GM12878 (cell line): ENCODE data around the gene ARHGAP26. TPM values are rescaled to one million over a fixed set of nuclear protein-coding genes. Genes with fewer than 3 reads are reported as not detected.
A peak's percentile ranks its signal among the peaks of the same experiment; 100 is the strongest.

Experiments
- ATAC-seq: fragments of 200-7000 bp; cut with Tn5 transposase; 3 replicates; pipeline ENCODE4 v1.9.1; 2020; ENCODE audit warnings: mild to moderate bottlenecking, moderate library complexity
- BruUV-seq: library from RNA; stranded (reverse); fragments of 400-500 nt; replicated peaks from 2 replicates; lab custom pipeline; 2021; lab: Mats Ljungman, UMichigan
- CTCF ChIA-PET: fragments of 300-600 bp; sonication (Branson Sonifier 250); formaldehyde crosslinking; extraction: SDS; loops from one replicate; lab custom pipeline; 2021; ENCODE audit warnings: inconsistent platforms; lab: Yijun Ruan, JAX
- POLR2A ChIA-PET: fragments of 350-600 bp; formaldehyde crosslinking; extraction: SDS; loops from one replicate; lab custom pipeline; 2021; ENCODE audit warnings: inconsistent platforms; lab: Charles Lee
- RAD21 ChIA-PET: fragments of 300-600 bp; sonication (Branson Sonifier 250); formaldehyde crosslinking; loops from one replicate; lab custom pipeline; 2023; ENCODE audit warnings: antibody characterized with exemption; ENCODE audit not compliant: unreplicated experiment; lab: Charles Lee
- SMC1A ChIA-PET: fragments of 300-600 bp; sonication (Branson Sonifier 250); formaldehyde crosslinking; loops from one replicate; lab custom pipeline; 2023; ENCODE audit not compliant: unreplicated experiment, uncharacterized antibody; lab: Charles Lee
- DNase-seq: peaks from one replicate; pipeline ENCODE4 v3.0.0-alpha.2; 2011; ENCODE audit warnings: low read depth, low spot score
- FAIRE-seq: peaks from 3 replicates; lab custom pipeline; 2011; peaks lifted over from hg19 to GRCh38; lab: Jason Lieb, UNC
- H2AFZ ChIP-seq: 2 replicates; pipeline ENCODE4 v1.6.0; 2011; ENCODE audit warnings: low read depth, low read length, control low read depth; ENCODE audit not compliant: control insufficient read depth
- H3K27ac ChIP-seq: 2 replicates; pipeline ENCODE4 v1.5.1; 2011; ENCODE audit warnings: control low read depth; ENCODE audit not compliant: control insufficient read depth, insufficient read depth
- H3K27me3 ChIP-seq, 2 experiments: replicated peaks in 1 of 2; 2 replicates each; pipeline versions ENCODE4 v1.6.0 to v1.6.1; 2011; ENCODE audit warnings: low read length in 1 of 2; ENCODE audit not compliant: control insufficient read depth in 2 of 2, insufficient read depth in 2 of 2
- H3K36me3 ChIP-seq, 2 experiments: 2 replicates each; pipeline ENCODE4 v1.5.1; 2011; ENCODE audit warnings: low read length in 1 of 2; ENCODE audit not compliant: control insufficient read depth in 2 of 2, insufficient read depth in 2 of 2
- H3K4me1 ChIP-seq: 2 replicates; pipeline ENCODE4 v1.6.1; 2011; ENCODE audit warnings: mild to moderate bottlenecking, low read length, moderate library complexity, mixed read lengths; ENCODE audit not compliant: control insufficient read depth, insufficient read depth
- H3K4me2 ChIP-seq: 2 replicates; pipeline ENCODE4 v1.6.0; 2011; ENCODE audit warnings: control low read depth; ENCODE audit not compliant: control insufficient read depth, insufficient read depth
- H3K4me3 ChIP-seq: fragments of 200-600 bp; sonication (generic); 2 replicates; pipeline ENCODE4 v1.5.1; 2016
- H3K79me2 ChIP-seq: 2 replicates; pipeline ENCODE4 v1.6.0; 2011; ENCODE audit warnings: low read length; ENCODE audit not compliant: control insufficient read depth, insufficient read depth
- H3K9ac ChIP-seq: 2 replicates; pipeline ENCODE4 v1.8.0; 2011; ENCODE audit warnings: low read length, control low read depth, mixed read lengths; ENCODE audit not compliant: control insufficient read depth, insufficient read depth
- H3K9me3 ChIP-seq: replicated peaks from 3 replicates; pipeline ENCODE4 v1.5.1; 2011; ENCODE audit warnings: mild to moderate bottlenecking, low read length; ENCODE audit not compliant: control insufficient read depth, insufficient read depth
- H4K20me1 ChIP-seq: 2 replicates; pipeline ENCODE4 v1.6.0; 2011; ENCODE audit not compliant: control insufficient read depth, insufficient read depth
- EED ChIP-seq: sonication (generic); IDR thresholded peaks from 2 replicates; pipeline ENCODE4 v1.6.1; 2016; ENCODE audit warnings: antibody characterized with exemption, low read depth
- EP300 ChIP-seq, 2 experiments: fragments of 150-350 bp in 1 of 2; IDR thresholded peaks; 2 replicates each; pipeline ENCODE4 v1.6.1; 2011 to 2012; ENCODE audit warnings: low read depth in 2 of 2, low read length in 2 of 2, borderline replicate concordance in 1 of 2, improper control_type of control experiment in 1 of 2, inconsistent platforms in 1 of 2; ENCODE audit not compliant: control insufficient read depth in 1 of 2
- FOXM1 ChIP-seq: IDR thresholded peaks from 2 replicates; pipeline ENCODE4 v1.6.1; 2012; ENCODE audit warnings: low read depth, mild to moderate bottlenecking, inconsistent platforms, low read length, moderate library complexity
- HDAC6 ChIP-seq: fragments of 200-600 bp; sonication (generic); IDR thresholded peaks from one replicate; pipeline ENCODE4 v1.8.0; 2017; ENCODE audit warnings: antibody characterized with exemption; ENCODE audit not compliant: unreplicated experiment
- MYB ChIP-seq: fragments of 150-350 bp; IDR thresholded peaks from 2 replicates; pipeline ENCODE4 v1.6.1; 2014; ENCODE audit warnings: mild to moderate bottlenecking, low read depth, low read length, borderline replicate concordance
- NFXL1 ChIP-seq: fragments of 450-650 bp; IDR thresholded peaks from 2 replicates; pipeline ENCODE4 v1.6.1; 2017; ENCODE audit warnings: antibody characterized with exemption, mild to moderate bottlenecking, borderline replicate concordance
- POU2F2 ChIP-seq: IDR thresholded peaks from 3 replicates; pipeline ENCODE4 v1.6.1; 2011; ENCODE audit warnings: low read depth, mild to moderate bottlenecking, low read length, borderline replicate concordance
- TARDBP ChIP-seq: IDR thresholded peaks from 2 replicates; pipeline ENCODE4 v1.6.1; 2016; ENCODE audit warnings: borderline replicate concordance
- ZNF384 ChIP-seq: IDR thresholded peaks from 2 replicates; pipeline ENCODE4 v1.6.1; 2012; ENCODE audit warnings: low read depth, mild to moderate bottlenecking, low read length, improper control_type of control experiment, borderline replicate concordance
- in situ Hi-C: fragments of 300-500 bp; cut with MboI; formaldehyde crosslinking; loops from 9 replicates; pipeline ENCODE4 v1.14.3; 2018; ENCODE audit warnings: mixed read lengths
- intact Hi-C: fragments of 100-400 bp; cut with micrococcal nuclease; formaldehyde crosslinking; loops from one replicate; pipeline ENCODE4 v1.14.2; 2022; ENCODE audit not compliant: unreplicated experiment
- polyA plus RNA-seq, 11 experiments: library from polyadenylated mRNA; depleted of rRNA in 4 of 11; unstranded in 6 of 11; stranded (reverse) in 5 of 11; fragments of >200 nt; fragmentation: Nextera tagmentation in 4 of 11; fragmentation: Illumina TruSeq in 1 of 11; extraction: Ambion mirVana in 4 of 11; extraction: Trizol in 1 of 11; gene quantifications; 1 replicate in 1 of 11; 2 replicates in 10 of 11; pipeline versions ENCODE4 v1.2.1 to v1.2.3, GENCODE V29; 2011 to 2016; ENCODE audit warnings: inconsistent platforms in 2 of 11, missing spikeins in 2 of 11, low read depth in 1 of 11
- total RNA-seq, 4 experiments: library from RNA; depleted of rRNA in 3 of 4; stranded (reverse); fragments of >200 nt in 3 of 4; fragmentation: Illumina TruSeq in 1 of 4; extraction: Trizol in 1 of 4; gene quantifications; 2 replicates each; pipeline versions ENCODE4 v1.2.1 to v1.2.3, GENCODE V29; 2013 to 2021
- TF ChIP-seq, protein P1 (sequence below): IDR thresholded peaks from 2 replicates; pipeline ENCODE4 v1.6.1; 2011; ENCODE audit warnings: low read depth, mild to moderate bottlenecking, low read length, moderate library complexity, borderline replicate concordance; ENCODE audit errors: extremely low read depth
- TF ChIP-seq, protein P2 (sequence below): fragments of 450-650 bp; IDR thresholded peaks from 2 replicates; pipeline ENCODE4 v1.6.1; 2018; ENCODE audit warnings: borderline replicate concordance, mild to moderate bottlenecking; ENCODE audit not compliant: partially characterized antibody
- TF ChIP-seq, protein P3 (sequence below): IDR thresholded peaks from 2 replicates; pipeline ENCODE4 v1.6.1; 2011; ENCODE audit warnings: mild to moderate bottlenecking, low read depth, low read length, moderate library complexity; ENCODE audit not compliant: insufficient replicate concordance
- TF ChIP-seq, protein P4 (sequence below): fragments of 450-650 bp; IDR thresholded peaks from 2 replicates; pipeline ENCODE4 v1.6.1; 2016; ENCODE audit warnings: mild to moderate bottlenecking

ARHGAP26 gene
- total and polyA plus RNA-seq, 10 of the 15 experiments (the other 5 are each of a cell fraction or from before 2014, with no cell fraction given): 9.4 to 41.5 (median 19.3) TPM

DNA sequence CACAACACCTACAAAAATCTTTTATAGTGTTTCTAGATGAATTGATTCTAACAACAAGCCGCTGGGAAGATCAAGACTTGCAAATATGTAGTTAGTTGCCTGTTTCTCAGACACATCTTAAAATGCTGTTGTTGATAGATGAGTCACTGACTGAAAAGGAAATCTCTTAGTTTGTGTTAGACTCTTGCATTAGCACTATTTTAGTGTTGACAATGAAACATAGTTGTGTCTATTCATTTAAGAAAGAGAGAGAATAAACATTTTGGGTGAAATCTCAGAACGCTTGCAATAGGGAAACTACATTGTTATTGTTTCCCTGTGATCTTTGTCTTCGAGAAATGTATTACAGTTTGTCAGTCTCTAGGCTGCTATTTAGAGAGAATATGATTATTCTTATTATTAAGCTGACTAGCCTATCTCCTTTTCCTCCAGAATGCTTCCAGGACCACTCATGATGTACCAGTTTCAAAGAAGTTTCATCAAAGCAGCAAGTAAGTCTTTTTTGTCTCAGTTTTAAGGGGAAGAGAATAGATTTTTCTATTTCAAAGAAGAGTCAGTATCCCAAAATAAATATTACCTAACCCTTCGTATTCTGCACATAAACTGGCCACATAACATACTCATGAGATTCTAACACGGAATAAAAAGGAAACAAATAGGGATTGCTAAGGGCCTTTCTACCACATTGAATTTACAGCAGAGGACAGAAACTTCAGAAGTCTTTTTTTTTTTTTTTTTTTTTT, 285.6 kb downstream of the ARHGAP26 start (continued):
- TF ChIP-seq, protein P1, sequence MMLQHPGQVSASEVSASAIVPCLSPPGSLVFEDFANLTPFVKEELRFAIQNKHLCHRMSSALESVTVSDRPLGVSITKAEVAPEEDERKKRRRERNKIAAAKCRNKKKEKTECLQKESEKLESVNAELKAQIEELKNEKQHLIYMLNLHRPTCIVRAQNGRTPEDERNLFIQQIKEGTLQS: no peak
- TF ChIP-seq MYB: no peak
- 0 out of 2 replicates have a peak, but pooled peaks have one; percentile 11 for TF ChIP-seq FOXM1
- TF ChIP-seq EED: no peak
- TF ChIP-seq, protein P2, sequence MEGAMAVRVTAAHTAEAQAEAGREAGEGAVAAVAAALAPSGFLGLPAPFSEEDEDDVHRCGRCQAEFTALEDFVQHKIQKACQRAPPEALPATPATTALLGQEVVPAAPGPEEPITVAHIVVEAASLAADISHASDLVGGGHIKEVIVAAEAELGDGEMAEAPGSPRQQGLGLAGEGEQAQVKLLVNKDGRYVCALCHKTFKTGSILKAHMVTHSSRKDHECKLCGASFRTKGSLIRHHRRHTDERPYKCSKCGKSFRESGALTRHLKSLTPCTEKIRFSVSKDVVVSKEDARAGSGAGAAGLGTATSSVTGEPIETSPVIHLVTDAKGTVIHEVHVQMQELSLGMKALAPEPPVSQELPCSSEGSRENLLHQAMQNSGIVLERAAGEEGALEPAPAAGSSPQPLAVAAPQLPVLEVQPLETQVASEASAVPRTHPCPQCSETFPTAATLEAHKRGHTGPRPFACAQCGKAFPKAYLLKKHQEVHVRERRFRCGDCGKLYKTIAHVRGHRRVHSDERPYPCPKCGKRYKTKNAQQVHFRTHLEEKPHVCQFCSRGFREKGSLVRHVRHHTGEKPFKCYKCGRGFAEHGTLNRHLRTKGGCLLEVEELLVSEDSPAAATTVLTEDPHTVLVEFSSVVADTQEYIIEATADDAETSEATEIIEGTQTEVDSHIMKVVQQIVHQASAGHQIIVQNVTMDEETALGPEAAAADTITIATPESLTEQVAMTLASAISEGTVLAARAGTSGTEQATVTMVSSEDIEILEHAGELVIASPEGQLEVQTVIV: no peak
- no peak for TF ChIP-seq TARDBP

DNA sequence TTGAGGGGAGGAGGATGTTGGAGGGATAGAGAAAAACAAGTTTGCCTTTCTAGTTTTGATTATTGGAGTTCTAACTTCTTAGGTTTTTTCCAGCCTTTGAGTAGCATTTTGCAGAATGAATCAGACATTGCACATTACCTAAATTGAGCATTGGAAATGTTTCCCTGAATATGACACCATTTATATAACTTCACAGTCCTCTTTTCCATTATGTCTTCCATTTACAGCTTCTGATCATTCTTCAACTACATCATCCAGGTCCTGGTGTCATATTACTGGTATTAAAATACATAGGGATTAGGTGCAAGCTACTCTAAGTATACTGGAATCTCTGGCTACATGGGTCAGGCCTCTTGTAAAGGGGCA, 286.1 kb downstream of the ARHGAP26 start:
- Histone ChIP-seq H3K36me3 (0 out of 4 replicates have a peak, but pooled peaks cover 0 to 6% of the 10 kb centered on the region in 2 experiments), H3K27me3 (no peaks in the 10 kb centered on the region), H3K27ac (peak overlapping the region; percentile 100), H3K9ac (peak overlapping the region; percentile 86), H3K4me2 (peak overlapping the region; percentile 94), H3K79me2 (peaks cover 62% of the 10 kb centered on the region), H3K9me3 (no peaks in the 10 kb centered on the region), H4K20me1 (no peaks in the 10 kb centered on the region), H3K4me3 (peak overlapping the region; percentile 77), H2AFZ (no peak overlapping the region; the same call in 1 of the 2 replicates), H3K4me1 (peaks cover 67% of the 10 kb centered on the region)
- POLR2A ChIA-PET: interaction anchor here (0.7 to 2.6 kb wide), 9 partner anchors 27 to 357 kb away, joined by 3 to 12 read pairs (median 5); no protein-coding TSS in a partner anchor
- intact Hi-C loops: loop anchor here (2.0 to 10.0 kb wide), 2 partner anchors 52 to 340 kb away; no protein-coding TSS in a partner anchor
- RAD21 ChIA-PET: interaction anchor here (0.6 to 19.7 kb wide), 13 partner anchors 10 to 347 kb away, joined by 3 to 337 read pairs (median 5); partner anchors contain the start of gene NR3C1
- ATAC-seq (no peak), DNase-seq (no peak), FAIRE-seq (peak; percentile 18)
- BruUV-seq: no TSS peak
- SMC1A ChIA-PET: interaction anchor here (0.7 to 19.4 kb wide), 19 partner anchors 8 to 377 kb away, joined by 3 to 441 read pairs (median 5); no protein-coding TSS in a partner anchor
- CTCF ChIA-PET: interaction anchor here (0.7 to 1.5 kb wide), 8 partner anchors 12 to 126 kb away, joined by 3 to 4 read pairs (median 3); no protein-coding TSS in a partner anchor
- in situ Hi-C loops: loop anchor here (5.0 kb wide), 1 partner anchor 151 kb away; no protein-coding TSS in a partner anchor
- TF ChIP-seq EP300 (IDR thresholded peaks at IDR 0.05; ENCODE audit: borderline replicate concordance in 1 of 2, control insufficient read depth in 1 of 2, low read depth in 2 of 2, low read length in 2 of 2) (0 out of 4 replicates have a peak, but pooled peaks of 1 of the 2 experiments have one; percentile 42), NFXL1 (no peak), HDAC6 (peak; percentile 28), ZNF384 (0 out of 2 replicates have a peak, but pooled peaks have one; percentile 84), POU2F2 (no peak)
- TF ChIP-seq, protein P3, sequence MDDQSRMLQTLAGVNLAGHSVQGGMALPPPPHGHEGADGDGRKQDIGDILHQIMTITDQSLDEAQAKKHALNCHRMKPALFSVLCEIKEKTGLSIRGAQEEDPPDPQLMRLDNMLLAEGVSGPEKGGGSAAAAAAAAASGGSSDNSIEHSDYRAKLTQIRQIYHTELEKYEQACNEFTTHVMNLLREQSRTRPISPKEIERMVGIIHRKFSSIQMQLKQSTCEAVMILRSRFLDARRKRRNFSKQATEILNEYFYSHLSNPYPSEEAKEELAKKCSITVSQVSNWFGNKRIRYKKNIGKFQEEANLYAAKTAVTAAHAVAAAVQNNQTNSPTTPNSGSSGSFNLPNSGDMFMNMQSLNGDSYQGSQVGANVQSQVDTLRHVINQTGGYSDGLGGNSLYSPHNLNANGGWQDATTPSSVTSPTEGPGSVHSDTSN: no peak
- TF ChIP-seq, protein P4, sequence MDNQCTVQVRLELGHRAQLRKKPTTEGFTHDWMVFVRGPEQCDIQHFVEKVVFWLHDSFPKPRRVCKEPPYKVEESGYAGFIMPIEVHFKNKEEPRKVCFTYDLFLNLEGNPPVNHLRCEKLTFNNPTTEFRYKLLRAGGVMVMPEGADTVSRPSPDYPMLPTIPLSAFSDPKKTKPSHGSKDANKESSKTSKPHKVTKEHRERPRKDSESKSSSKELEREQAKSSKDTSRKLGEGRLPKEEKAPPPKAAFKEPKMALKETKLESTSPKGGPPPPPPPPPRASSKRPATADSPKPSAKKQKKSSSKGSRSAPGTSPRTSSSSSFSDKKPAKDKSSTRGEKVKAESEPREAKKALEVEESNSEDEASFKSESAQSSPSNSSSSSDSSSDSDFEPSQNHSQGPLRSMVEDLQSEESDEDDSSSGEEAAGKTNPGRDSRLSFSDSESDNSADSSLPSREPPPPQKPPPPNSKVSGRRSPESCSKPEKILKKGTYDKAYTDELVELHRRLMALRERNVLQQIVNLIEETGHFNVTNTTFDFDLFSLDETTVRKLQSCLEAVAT: peak; percentile 69; the same call in 1 of the 2 replicates
